ENCODE results near the gene SPAG17.
A peak's percentile ranks its signal among the peaks of the same experiment; 100 is the strongest.

SPAG17 gene

GRCh38 chr1:118077331-118078045 is 107.5 kb downstream of the SPAG17 start:
- no peaks in the 10 kb centered on the region for H3K36me3 ChIP-seq (ENCODE audit: control insufficient read depth, insufficient read depth, low read length)
- peaks cover 29% of the 10 kb centered on the region for H3K4me1 ChIP-seq (ENCODE audit: control insufficient read depth, insufficient read depth, low read length)
- no peaks in the 10 kb centered on the region for H3K27me3 ChIP-seq (ENCODE audit: control insufficient read depth, insufficient read depth, low read length)
- no peak overlapping the region for H3K9ac ChIP-seq (ENCODE audit: low read length)
- H3K27ac ChIP-seq (ENCODE audit: low read depth, low read length): peak overlapping the region; percentile 71
- H3K4me3 ChIP-seq (ENCODE audit: low read depth, low read length): peak overlapping the region; percentile 3; the same call in 1 of the 2 replicates
- no peaks in the 10 kb centered on the region for H3K9me3 ChIP-seq (ENCODE audit: control insufficient read depth, insufficient read depth, low read depth, low read length)

DNA sequence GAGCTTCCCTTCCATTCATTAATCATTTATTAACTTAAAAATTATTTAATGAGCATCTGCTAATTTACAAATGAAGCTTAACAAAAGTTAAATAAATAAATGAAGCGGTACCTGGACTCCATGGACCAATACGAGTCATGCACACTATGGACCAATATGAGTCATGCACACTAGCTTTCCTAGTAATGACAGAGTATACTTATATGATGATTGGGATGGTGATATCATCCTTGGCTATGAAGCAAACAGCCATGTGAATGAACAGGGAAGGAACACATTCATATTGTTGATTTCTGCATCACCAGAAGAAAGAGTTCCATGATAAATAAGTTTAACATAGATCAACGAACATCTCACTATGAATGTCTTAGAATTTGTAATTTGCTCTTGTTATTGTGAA is 109.9 kb downstream of the SPAG17 start:
- peaks cover 29% of the 10 kb centered on the region for H3K4me1 ChIP-seq (ENCODE audit: control insufficient read depth, insufficient read depth, low read length)
- H3K9me3 ChIP-seq (ENCODE audit: control insufficient read depth, insufficient read depth, low read depth, low read length): no peaks in the 10 kb centered on the region
- H3K27ac ChIP-seq (ENCODE audit: low read depth, low read length): no peak overlapping the region
- H3K27me3 ChIP-seq (ENCODE audit: control insufficient read depth, insufficient read depth, low read length): no peaks in the 10 kb centered on the region
- H3K4me3 ChIP-seq (ENCODE audit: low read depth, low read length): no peak overlapping the region
- no peaks in the 10 kb centered on the region for H3K36me3 ChIP-seq (ENCODE audit: control insufficient read depth, insufficient read depth, low read length)
- H3K9ac ChIP-seq (ENCODE audit: low read length): no peak overlapping the region

DNA sequence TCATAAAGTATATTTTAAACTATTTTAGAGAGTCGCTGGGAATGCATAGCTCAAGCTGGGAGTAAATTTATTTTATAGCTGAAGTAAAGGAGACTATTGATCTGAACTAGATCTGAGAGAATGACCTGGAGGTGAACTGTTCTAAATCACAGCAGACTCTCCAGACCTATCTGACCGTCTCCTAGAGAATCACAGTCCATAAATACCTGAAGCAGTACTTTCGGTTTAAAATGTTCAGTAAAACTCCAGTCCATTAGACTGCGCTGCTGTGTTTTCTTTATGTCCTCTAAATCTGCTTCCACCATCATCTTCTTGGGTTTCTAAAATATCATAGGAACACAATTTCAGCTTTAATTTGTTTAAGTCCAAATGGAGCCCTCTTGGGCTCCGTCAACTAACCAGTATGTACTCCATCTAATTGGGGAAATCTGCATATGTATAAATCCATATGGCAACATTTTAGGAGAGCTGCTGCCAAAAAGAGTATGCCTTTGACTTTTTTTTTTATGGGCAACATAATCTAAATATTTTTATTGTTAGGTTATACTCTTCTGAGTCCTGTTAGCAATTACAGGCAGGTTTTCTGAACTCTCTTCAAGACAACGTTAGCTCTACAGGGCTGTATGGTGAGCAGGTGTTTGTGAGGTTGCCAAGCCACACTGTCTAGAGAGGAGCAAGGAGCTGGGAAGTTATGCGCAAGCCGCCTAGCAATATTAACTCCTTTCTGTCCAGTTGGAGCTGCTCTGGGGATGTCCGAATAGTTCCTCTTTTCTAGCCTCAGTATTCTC is 111.2 kb downstream of the SPAG17 start:
- H3K27ac ChIP-seq (ENCODE audit: low read depth, low read length): no peak overlapping the region
- no peaks in the 10 kb centered on the region for H3K9me3 ChIP-seq (ENCODE audit: control insufficient read depth, insufficient read depth, low read depth, low read length)
- H3K4me3 ChIP-seq (ENCODE audit: low read depth, low read length): no peak overlapping the region

GRCh38 chr1:118049981-118050380 is 135.0 kb downstream of the SPAG17 start:
- Histone ChIP-seq H3K4me1 (ENCODE audit: control insufficient read depth, insufficient read depth, low read length) (no peaks in the 10 kb centered on the region), H3K27ac (ENCODE audit: low read depth, low read length) (no peak overlapping the region), H3K27me3 (ENCODE audit: control insufficient read depth, insufficient read depth, low read length) (no peaks in the 10 kb centered on the region), H3K36me3 (ENCODE audit: control insufficient read depth, insufficient read depth, low read length) (no peaks in the 10 kb centered on the region), H3K9ac (ENCODE audit: low read length) (no peak overlapping the region), H3K9me3 (ENCODE audit: control insufficient read depth, insufficient read depth, low read depth, low read length) (no peaks in the 10 kb centered on the region), H3K4me3 (ENCODE audit: low read depth, low read length) (no peak overlapping the region)

More for the DNA sequence above, 111.2 kb downstream of the SPAG17 start:
- Histone ChIP-seq H3K36me3 (ENCODE audit: control insufficient read depth, insufficient read depth, low read length) (no peaks in the 10 kb centered on the region), H3K27me3 (ENCODE audit: control insufficient read depth, insufficient read depth, low read length) (no peaks in the 10 kb centered on the region), H3K4me1 (ENCODE audit: control insufficient read depth, insufficient read depth, low read length) (peaks cover 29% of the 10 kb centered on the region), H3K9ac (ENCODE audit: low read length) (no peak overlapping the region)

- Histone ChIP-seq H3K9ac (ENCODE audit: low read length) (no peak overlapping the region), H3K4me1 (ENCODE audit: control insufficient read depth, insufficient read depth, low read length) (no peaks in the 10 kb centered on the region), H3K4me3 (ENCODE audit: low read depth, low read length) (no peak overlapping the region), H3K27ac (ENCODE audit: low read depth, low read length) (no peak overlapping the region), H3K27me3 (ENCODE audit: control insufficient read depth, insufficient read depth, low read length) (no peaks in the 10 kb centered on the region), H3K36me3 (ENCODE audit: control insufficient read depth, insufficient read depth, low read length) (no peaks in the 10 kb centered on the region), H3K9me3 (ENCODE audit: control insufficient read depth, insufficient read depth, low read depth, low read length) (no peaks in the 10 kb centered on the region)
These were observed 137.3 kb downstream of the SPAG17 start for GRCh38 chr1:118047650-118048224.

- no peak overlapping the region for H3K27ac ChIP-seq (ENCODE audit: low read depth, low read length)
- H3K4me3 ChIP-seq (ENCODE audit: low read depth, low read length): no peak overlapping the region
These were observed 137.9 kb downstream of the SPAG17 start for GRCh38 chr1:118047006-118047649.

GRCh38 chr1:118043624-118044023 is 141.4 kb downstream of the SPAG17 start:
- H3K36me3 ChIP-seq (ENCODE audit: control insufficient read depth, insufficient read depth, low read length): no peaks in the 10 kb centered on the region
- no peaks in the 10 kb centered on the region for H3K4me1 ChIP-seq (ENCODE audit: control insufficient read depth, insufficient read depth, low read length)
- no peak overlapping the region for H3K4me3 ChIP-seq (ENCODE audit: low read depth, low read length)
- no peaks in the 10 kb centered on the region for H3K9me3 ChIP-seq (ENCODE audit: control insufficient read depth, insufficient read depth, low read depth, low read length)
- H3K27me3 ChIP-seq (ENCODE audit: control insufficient read depth, insufficient read depth, low read length): no peaks in the 10 kb centered on the region
- no peak overlapping the region for H3K27ac ChIP-seq (ENCODE audit: low read depth, low read length)
- H3K9ac ChIP-seq (ENCODE audit: low read length): no peak overlapping the region

More at GRCh38 chr1:118047006-118047649, 137.9 kb downstream of the SPAG17 start:
- Histone ChIP-seq H3K9me3 (ENCODE audit: control insufficient read depth, insufficient read depth, low read depth, low read length) (no peaks in the 10 kb centered on the region), H3K4me1 (ENCODE audit: control insufficient read depth, insufficient read depth, low read length) (no peaks in the 10 kb centered on the region), H3K9ac (ENCODE audit: low read length) (no peak overlapping the region), H3K27me3 (ENCODE audit: control insufficient read depth, insufficient read depth, low read length) (no peaks in the 10 kb centered on the region), H3K36me3 (ENCODE audit: control insufficient read depth, insufficient read depth, low read length) (no peaks in the 10 kb centered on the region)

GRCh38 chr1:118042501-118042900 is 142.5 kb downstream of the SPAG17 start:
- Histone ChIP-seq H3K9me3 (ENCODE audit: control insufficient read depth, insufficient read depth, low read depth, low read length) (no peaks in the 10 kb centered on the region), H3K4me3 (ENCODE audit: low read depth, low read length) (no peak overlapping the region), H3K4me1 (ENCODE audit: control insufficient read depth, insufficient read depth, low read length) (no peaks in the 10 kb centered on the region), H3K27ac (ENCODE audit: low read depth, low read length) (no peak overlapping the region), H3K27me3 (ENCODE audit: control insufficient read depth, insufficient read depth, low read length) (no peaks in the 10 kb centered on the region), H3K36me3 (ENCODE audit: control insufficient read depth, insufficient read depth, low read length) (no peaks in the 10 kb centered on the region), H3K9ac (ENCODE audit: low read length) (no peak overlapping the region)

GRCh38 chr1:118039170-118039569 is 145.9 kb downstream of the SPAG17 start:
- Histone ChIP-seq H3K4me3 (ENCODE audit: low read depth, low read length) (no peak overlapping the region), H3K27me3 (ENCODE audit: control insufficient read depth, insufficient read depth, low read length) (no peaks in the 10 kb centered on the region), H3K4me1 (ENCODE audit: control insufficient read depth, insufficient read depth, low read length) (no peaks in the 10 kb centered on the region), H3K36me3 (ENCODE audit: control insufficient read depth, insufficient read depth, low read length) (no peaks in the 10 kb centered on the region), H3K9me3 (ENCODE audit: control insufficient read depth, insufficient read depth, low read depth, low read length) (no peaks in the 10 kb centered on the region), H3K27ac (ENCODE audit: low read depth, low read length) (no peak overlapping the region), H3K9ac (ENCODE audit: low read length) (no peak overlapping the region)

DNA sequence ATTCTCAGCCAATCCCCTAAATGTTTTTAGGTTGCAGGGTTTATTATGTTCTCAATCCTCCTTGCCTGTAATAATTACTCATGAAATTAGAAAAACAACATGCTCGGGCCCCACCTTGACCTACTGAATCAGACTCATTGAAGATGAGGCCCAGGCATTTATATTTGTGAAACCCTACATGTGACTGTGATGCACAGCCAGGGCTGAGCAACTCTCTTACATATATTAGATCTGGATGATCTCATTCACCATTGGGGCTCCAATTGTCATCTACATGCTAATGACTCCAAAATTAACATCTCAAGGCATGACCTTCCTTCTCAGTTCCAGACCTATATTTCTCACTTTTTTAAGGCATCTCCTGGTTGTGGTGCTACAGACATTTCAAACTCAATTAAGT is 152.1 kb downstream of the SPAG17 start:
- no peak overlapping the region for H3K4me3 ChIP-seq (ENCODE audit: low read depth, low read length)
- peaks cover 8% of the 10 kb centered on the region for H3K4me1 ChIP-seq (ENCODE audit: control insufficient read depth, insufficient read depth, low read length)
- no peaks in the 10 kb centered on the region for H3K27me3 ChIP-seq (ENCODE audit: control insufficient read depth, insufficient read depth, low read length)
- no peaks in the 10 kb centered on the region for H3K36me3 ChIP-seq (ENCODE audit: control insufficient read depth, insufficient read depth, low read length)
- H3K9me3 ChIP-seq (ENCODE audit: control insufficient read depth, insufficient read depth, low read depth, low read length): no peaks in the 10 kb centered on the region
- H3K27ac ChIP-seq (ENCODE audit: low read depth, low read length): no peak overlapping the region
- H3K9ac ChIP-seq (ENCODE audit: low read length): no peak overlapping the region

GRCh38 chr1:118028267-118028666 is 156.8 kb downstream of the SPAG17 start:
- Histone ChIP-seq H3K36me3 (ENCODE audit: control insufficient read depth, insufficient read depth, low read length) (no peaks in the 10 kb centered on the region), H3K27me3 (ENCODE audit: control insufficient read depth, insufficient read depth, low read length) (no peaks in the 10 kb centered on the region), H3K4me1 (ENCODE audit: control insufficient read depth, insufficient read depth, low read length) (peaks cover 6% of the 10 kb centered on the region), H3K9me3 (ENCODE audit: control insufficient read depth, insufficient read depth, low read depth, low read length) (no peaks in the 10 kb centered on the region), H3K4me3 (ENCODE audit: low read depth, low read length) (no peak overlapping the region), H3K27ac (ENCODE audit: low read depth, low read length) (no peak overlapping the region), H3K9ac (ENCODE audit: low read length) (no peak overlapping the region)
